Peyer's patch (tissue), 4 donors: ENCODE results near the gene SLC7A5. TPM values are rescaled to one million over a fixed set of nuclear protein-coding genes. Genes with fewer than 3 reads are reported as not detected.

ENCODE experiments used
- DNase-seq, 3 donors: peaks; one replicate each; pipeline ENCODE4 v3.0.0-alpha.2; 2017 to 2019
- H3K27ac ChIP-seq, 4 donors: fragments of 200-600 bp; sonication (generic); one replicate each; pipeline ENCODE4 v1.5.1; 2016 to 2019
- H3K27me3 ChIP-seq, 2 donors: fragments of 200-600 bp; sonication (generic); one replicate each; pipeline ENCODE4 v1.5.1; 2019
- H3K36me3 ChIP-seq, 3 donors: fragments of 200-600 bp; sonication (generic); one replicate each; pipeline ENCODE4 v1.5.1; 2016 to 2019
- H3K4me1 ChIP-seq, 4 donors: fragments of 200-600 bp; sonication (generic); one replicate each; pipeline ENCODE4 v1.5.1; 2016 to 2019
- H3K4me3 ChIP-seq, 4 donors: fragments of 200-600 bp; sonication (generic); 1 replicate in 3 of 4; 2 replicates in 1 of 4; pipeline ENCODE4 v1.5.1; 2016 to 2019; ENCODE audit warnings: mild to moderate bottlenecking in 1 of 4
- H3K9me3 ChIP-seq, 4 donors: fragments of 200-600 bp; sonication (generic); one replicate each; pipeline ENCODE4 v1.5.1; 2016 to 2019; ENCODE audit warnings: mild to moderate bottlenecking in 1 of 4
- CTCF ChIP-seq, 6 experiments: fragments of 450-650 bp in 4 of 6; fragments of 200-600 bp in 2 of 6; sonication (generic) in 1 of 6; IDR thresholded peaks; one replicate each; pipeline ENCODE4 v1.5.1; 2017 to 2019; ENCODE audit warnings: antibody characterized with exemption in 6 of 6, mild to moderate bottlenecking in 3 of 6, moderate library complexity in 1 of 6
- POLR2A ChIP-seq, 2 donors: fragments of 450-650 bp; IDR thresholded peaks; one replicate each; pipeline ENCODE4 v1.5.1; 2017; ENCODE audit warnings: antibody characterized with exemption in 2 of 2, mild to moderate bottlenecking in 2 of 2, moderate library complexity in 2 of 2
- total RNA-seq, 4 donors: library from RNA; depleted of rRNA; stranded (reverse); fragments of >200 nt; gene quantifications; one replicate each; pipeline ENCODE4 v1.1.0, GENCODE V29; 2016

Gene SLC7A5
- total RNA-seq, 4 donors from 2014 or later: 3.2 to 4.7 (median 3.9) TPM

GRCh38 chr16:87847785-87848675, 21.3 kb downstream of the SLC7A5 start:
- no peak for TF ChIP-seq POLR2A (IDR thresholded peaks at IDR 0.05)
- Histone ChIP-seq H3K27me3 (no peaks in the 10 kb centered on the region), H3K4me3 (no peak overlapping the region), H3K4me1 (peaks cover 0 to 26% (median 6%) of the 10 kb centered on the region in 4 donors), H3K36me3 (peaks cover 0 to 10% (median 0%) of the 10 kb centered on the region in 3 donors), H3K27ac (peak overlapping the region in 1 of 4 donors; percentile 39), H3K9me3 (no peaks in the 10 kb centered on the region)
- DNase-seq: peak in 1 of 3 donors; percentile 66

GRCh38 chr16:87847467-87847784, 21.9 kb downstream of the SLC7A5 start:
- H3K36me3 ChIP-seq: peaks cover 0 to 10% (median 0%) of the 10 kb centered on the region in 3 donors
- peak overlapping the region in 1 of 4 donors; percentile 39 for H3K27ac ChIP-seq
- peaks cover 0 to 22% (median 6%) of the 10 kb centered on the region in 4 donors for H3K4me1 ChIP-seq
- DNase-seq: no peak
- no peaks in the 10 kb centered on the region for H3K27me3 ChIP-seq
- no peak overlapping the region for H3K4me3 ChIP-seq
- no peaks in the 10 kb centered on the region for H3K9me3 ChIP-seq
- TF ChIP-seq CTCF (IDR thresholded peaks at IDR 0.05) (no peak), POLR2A (IDR thresholded peaks at IDR 0.05) (no peak)

GRCh38 chr16:87846705-87847466, 22.4 kb downstream of the SLC7A5 start:
- Histone ChIP-seq H3K4me1 (peaks cover 0 to 22% (median 6%) of the 10 kb centered on the region in 4 donors), H3K27ac (no peak overlapping the region), H3K36me3 (peaks cover 0 to 10% (median 0%) of the 10 kb centered on the region in 3 donors)

GRCh38 chr16:87845807-87846619, 23.3 kb downstream of the SLC7A5 start:
- H3K9me3 ChIP-seq: no peaks in the 10 kb centered on the region
- H3K27me3 ChIP-seq: no peaks in the 10 kb centered on the region
- no peak for DNase-seq
- peaks cover 0 to 22% (median 6%) of the 10 kb centered on the region in 4 donors for H3K4me1 ChIP-seq
- H3K36me3 ChIP-seq: peaks cover 0 to 5% (median 0%) of the 10 kb centered on the region in 3 donors
- no peak overlapping the region for H3K4me3 ChIP-seq
- no peak overlapping the region for H3K27ac ChIP-seq
- TF ChIP-seq POLR2A (IDR thresholded peaks at IDR 0.05) (no peak), CTCF (IDR thresholded peaks at IDR 0.05) (no peak)

More at GRCh38 chr16:87846705-87847466, 22.4 kb downstream of the SLC7A5 start:
- Histone ChIP-seq H3K9me3 (no peaks in the 10 kb centered on the region), H3K4me3 (no peak overlapping the region), H3K27me3 (no peaks in the 10 kb centered on the region)
- no peak for DNase-seq
- TF ChIP-seq CTCF (IDR thresholded peaks at IDR 0.05): no peak
- TF ChIP-seq POLR2A (IDR thresholded peaks at IDR 0.05): no peak

- H3K27ac ChIP-seq: no peak overlapping the region
Observed at GRCh38 chr16:87845213-87845612, 24.1 kb downstream of the SLC7A5 start.

More at GRCh38 chr16:87845213-87845612, 24.1 kb downstream of the SLC7A5 start:
- Histone ChIP-seq H3K36me3 (no peaks in the 10 kb centered on the region), H3K9me3 (no peaks in the 10 kb centered on the region), H3K4me1 (peaks cover 0 to 18% (median 3%) of the 10 kb centered on the region in 4 donors), H3K4me3 (no peak overlapping the region), H3K27me3 (no peaks in the 10 kb centered on the region)
- no peak for DNase-seq
- TF ChIP-seq POLR2A (IDR thresholded peaks at IDR 0.05): no peak
- TF ChIP-seq CTCF (IDR thresholded peaks at IDR 0.05): no peak
